ENCODE measurements around the gene MORN1.

GRCh38 chr1:2416403-2416802 lies 25.0 kb upstream of the MORN1 start:
- TF ChIP-seq CTCF (IDR thresholded peaks at IDR 0.05; ENCODE audit: low read length), result no peak
- TF ChIP-seq EZH2 (IDR thresholded peaks at IDR 0.05; ENCODE audit: borderline replicate concordance, low read length), result no peak

All from OCI-LY1 (cell line).